Mucosa of stomach (tissue), 1 donor: Measurements from ENCODE around the gene PPP2R2C.

Experiments used
- H3K27me3 ChIP-seq: one replicate; pipeline ENCODE4 v1.7.0; 2013; ENCODE audit warnings: mild to moderate bottlenecking, low read length; ENCODE audit not compliant: control insufficient read depth, insufficient read depth
- H3K36me3 ChIP-seq: one replicate; pipeline ENCODE4 v1.7.0; 2013; ENCODE audit warnings: low read length; ENCODE audit not compliant: control insufficient read depth, insufficient read depth
- H3K4me1 ChIP-seq: one replicate; pipeline ENCODE4 v1.7.0; 2013; ENCODE audit warnings: mild to moderate bottlenecking, low read length; ENCODE audit not compliant: control insufficient read depth, insufficient read depth
- H3K4me3 ChIP-seq: one replicate; pipeline ENCODE4 v1.7.0; 2013; ENCODE audit warnings: low read length
- H3K9ac ChIP-seq: one replicate; pipeline ENCODE4 v1.7.0; 2013; ENCODE audit warnings: mild to moderate bottlenecking, low read length, moderate library complexity
- H3K9me3 ChIP-seq: one replicate; pipeline ENCODE4 v1.7.0; 2013; ENCODE audit warnings: mild to moderate bottlenecking, low read length, moderate library complexity; ENCODE audit not compliant: control insufficient read depth
- donor health status: Pancreatic carcinoma.

The PPP2R2C gene

DNA sequence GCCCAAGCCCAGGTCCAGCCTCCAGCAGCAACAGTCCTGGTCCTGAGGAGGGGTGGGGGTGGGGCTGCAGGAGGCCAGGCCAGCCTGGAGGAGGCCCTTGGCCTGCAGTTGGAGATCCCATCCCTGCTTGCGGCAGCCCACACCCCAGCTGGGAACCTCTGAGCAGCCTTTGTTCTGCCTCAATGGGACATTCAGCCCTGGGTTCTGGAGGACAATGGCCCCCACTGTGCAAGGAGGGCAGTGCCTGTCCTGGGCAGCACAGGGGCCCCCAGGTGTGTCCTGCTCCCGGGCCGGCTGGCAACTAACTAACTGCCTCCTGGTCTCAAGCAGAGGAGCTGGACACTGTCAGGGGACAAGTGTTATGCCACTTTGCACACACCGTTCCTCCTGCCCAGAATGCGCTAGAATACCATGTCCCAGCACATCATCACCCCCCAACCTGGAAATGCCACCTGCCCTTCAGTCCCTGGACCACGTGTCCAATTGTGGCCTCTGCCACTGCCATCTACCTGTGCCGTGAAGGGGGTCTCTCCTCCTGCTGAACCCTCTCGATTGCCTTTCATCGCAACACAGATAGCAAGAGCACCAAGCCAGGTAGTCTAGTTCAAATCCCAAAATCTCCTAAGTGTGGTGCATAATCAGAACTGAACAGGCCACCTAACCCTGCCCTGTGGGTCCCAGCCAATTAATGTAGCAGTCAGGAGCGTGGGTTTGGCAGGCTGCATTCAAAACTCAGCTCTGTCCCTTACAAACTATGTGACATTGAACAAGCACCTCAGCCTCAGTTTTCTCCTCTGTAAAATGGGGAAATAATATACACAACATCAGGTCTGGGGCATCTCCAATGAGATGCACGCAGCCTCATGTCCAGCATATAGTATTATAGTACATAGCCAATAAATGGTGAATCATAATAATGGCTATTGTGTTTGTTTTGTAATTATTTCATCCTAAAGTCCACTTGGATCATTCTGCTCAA lies 8.8 kb downstream of the PPP2R2C start:
- Histone ChIP-seq H3K4me1 (no peaks in the 10 kb centered on the region), H3K9ac (no peak overlapping the region), H3K27me3 (peaks cover 8% of the 10 kb centered on the region), H3K36me3 (no peaks in the 10 kb centered on the region), H3K9me3 (no peaks in the 10 kb centered on the region), H3K4me3 (no peak overlapping the region)

DNA sequence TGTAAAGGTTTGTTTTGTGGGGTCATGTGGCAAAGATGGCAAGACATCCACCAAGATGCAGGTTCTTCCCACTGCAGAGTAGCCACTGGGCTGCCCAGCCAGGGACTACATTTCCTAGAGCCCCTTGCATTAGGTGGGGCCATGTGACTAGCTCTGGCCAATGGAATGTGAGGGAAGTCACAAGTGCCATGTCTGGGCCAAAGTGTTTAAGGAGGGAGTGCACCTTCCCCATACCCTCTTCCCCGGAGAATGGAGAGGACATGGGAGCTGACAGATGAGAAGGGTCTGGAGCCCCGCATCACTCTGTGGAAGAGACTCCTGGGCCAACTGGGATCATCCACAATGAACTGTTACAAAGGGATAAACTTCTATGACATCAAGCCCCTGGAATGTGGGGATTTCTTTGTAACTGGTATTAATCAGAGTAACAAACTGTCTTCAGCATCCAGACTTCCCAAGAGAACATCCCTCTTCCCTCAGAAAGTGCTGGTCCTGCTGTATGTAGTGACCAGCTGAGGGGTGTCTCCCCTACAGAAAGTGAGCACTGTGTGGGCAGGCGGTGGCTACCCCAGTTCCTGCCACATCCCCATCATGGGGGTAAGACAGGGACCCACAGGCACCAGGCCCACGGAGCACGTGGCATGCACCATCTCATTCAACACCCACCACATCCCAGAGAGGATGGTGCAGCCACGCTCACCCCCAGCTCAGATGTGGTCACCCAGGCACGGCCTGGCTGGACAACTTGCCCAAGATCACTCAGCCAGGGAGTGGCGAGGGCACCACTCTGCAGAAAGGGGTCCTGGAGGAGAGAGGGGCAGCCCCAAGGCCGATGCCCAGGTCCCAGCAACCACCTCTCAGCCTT lies 10.9 kb downstream of the PPP2R2C start:
- Histone ChIP-seq H3K27me3 (no peaks in the 10 kb centered on the region), H3K9me3 (no peaks in the 10 kb centered on the region), H3K4me1 (no peaks in the 10 kb centered on the region), H3K36me3 (no peaks in the 10 kb centered on the region), H3K4me3 (no peak overlapping the region), H3K9ac (no peak overlapping the region)

- no peaks in the 10 kb centered on the region for H3K4me1 ChIP-seq
- H3K9ac ChIP-seq, result no peak overlapping the region
- H3K9me3 ChIP-seq, result no peaks in the 10 kb centered on the region
- H3K36me3 ChIP-seq, result no peaks in the 10 kb centered on the region
- H3K27me3 ChIP-seq, result no peaks in the 10 kb centered on the region
- H3K4me3 ChIP-seq, result no peak overlapping the region
Observed at GRCh38 chr4:6460876-6461275, 11.5 kb downstream of the PPP2R2C start.

DNA sequence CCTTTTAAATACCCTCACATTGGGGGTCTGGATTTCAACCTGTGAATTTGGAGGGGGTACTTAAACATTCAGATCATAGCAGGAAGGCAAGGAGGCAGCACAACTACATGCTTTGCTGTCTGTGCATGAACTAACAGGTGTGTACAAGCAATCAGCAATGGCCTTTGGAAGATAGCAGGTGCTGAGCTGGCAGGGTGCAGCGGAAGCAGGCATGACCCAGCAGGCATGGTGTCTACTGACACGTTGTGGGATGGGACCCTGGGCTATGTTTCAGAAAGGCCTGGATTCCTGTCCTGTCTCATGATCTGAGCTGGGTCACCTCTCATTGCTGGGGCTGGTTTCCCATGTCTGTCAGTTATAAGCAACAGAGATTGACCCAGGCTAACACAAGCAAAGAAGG lies 13.9 kb downstream of the PPP2R2C start:
- no peaks in the 10 kb centered on the region for H3K27me3 ChIP-seq
- no peak overlapping the region for H3K4me3 ChIP-seq
- no peaks in the 10 kb centered on the region for H3K36me3 ChIP-seq
- no peaks in the 10 kb centered on the region for H3K9me3 ChIP-seq
- H3K4me1 ChIP-seq, result no peaks in the 10 kb centered on the region
- no peak overlapping the region for H3K9ac ChIP-seq

GRCh38 chr4:6456450-6456849 lies 16.0 kb downstream of the PPP2R2C start:
- H3K36me3 ChIP-seq, result no peaks in the 10 kb centered on the region
- H3K9me3 ChIP-seq, result no peaks in the 10 kb centered on the region
- H3K9ac ChIP-seq, result no peak overlapping the region
- no peaks in the 10 kb centered on the region for H3K27me3 ChIP-seq
- no peaks in the 10 kb centered on the region for H3K4me1 ChIP-seq
- no peak overlapping the region for H3K4me3 ChIP-seq

DNA sequence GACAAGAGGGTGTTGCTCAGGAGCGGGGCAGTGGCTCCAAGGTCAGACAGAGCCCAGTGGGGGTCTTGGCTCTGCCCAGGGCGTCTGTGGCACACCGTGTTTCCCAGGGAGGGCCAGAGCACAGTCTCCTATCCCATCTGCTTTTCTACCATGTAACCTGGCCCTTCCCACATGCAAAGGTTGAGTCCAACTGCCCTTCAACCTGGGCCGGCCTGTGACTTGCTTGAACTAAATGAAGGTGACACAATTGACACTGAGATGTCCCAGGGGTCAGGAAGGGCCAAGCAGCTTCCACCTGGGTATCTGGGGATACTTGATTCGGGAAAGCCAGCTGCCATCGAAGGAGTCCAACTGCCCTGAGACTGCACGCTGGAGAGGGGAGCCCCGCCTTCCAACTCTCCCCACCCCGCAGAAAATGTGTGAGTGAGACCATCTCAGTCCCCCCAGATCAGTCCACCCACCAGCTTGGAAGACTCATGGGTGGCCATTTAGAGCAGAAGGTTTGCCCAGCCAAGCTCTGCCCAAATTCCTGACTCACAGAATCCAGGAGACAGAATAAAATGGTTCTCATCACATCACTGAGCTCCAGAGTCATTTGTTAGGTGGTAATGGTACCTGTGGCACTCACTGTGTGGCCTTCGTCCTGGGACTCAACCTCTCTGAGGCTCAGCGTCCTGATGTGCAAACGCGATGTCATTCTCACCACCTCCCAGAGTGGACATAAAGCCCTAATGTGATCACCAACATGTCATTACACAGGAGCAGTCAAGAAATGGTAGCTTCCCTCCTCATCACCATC lies 18.1 kb downstream of the PPP2R2C start:
- no peaks in the 10 kb centered on the region for H3K27me3 ChIP-seq

DNA sequence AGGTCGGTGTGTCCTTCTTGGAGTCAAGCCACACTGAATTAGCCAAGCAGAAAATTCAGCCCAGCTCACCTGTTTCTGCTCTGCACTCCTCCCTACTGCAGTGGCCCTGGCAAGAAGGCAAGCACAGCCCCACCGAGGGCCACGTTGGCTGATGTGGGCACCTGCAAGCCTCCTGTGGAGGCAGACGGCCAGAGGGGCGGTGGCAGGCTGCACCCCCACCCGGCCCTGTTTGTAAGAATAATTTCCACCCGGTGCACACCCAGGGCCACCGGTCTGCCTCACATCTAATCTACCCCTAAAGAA lies 18.8 kb downstream of the PPP2R2C start:
- no peaks in the 10 kb centered on the region for H3K27me3 ChIP-seq
- no peak overlapping the region for H3K4me3 ChIP-seq
- no peaks in the 10 kb centered on the region for H3K4me1 ChIP-seq
- H3K36me3 ChIP-seq, result no peaks in the 10 kb centered on the region
- no peak overlapping the region for H3K9ac ChIP-seq
- H3K9me3 ChIP-seq, result no peaks in the 10 kb centered on the region

More for the DNA sequence above, 18.1 kb downstream of the PPP2R2C start:
- H3K9ac ChIP-seq, result no peak overlapping the region
- H3K4me1 ChIP-seq, result no peaks in the 10 kb centered on the region
- H3K4me3 ChIP-seq, result no peak overlapping the region
- no peaks in the 10 kb centered on the region for H3K9me3 ChIP-seq
- H3K36me3 ChIP-seq, result no peaks in the 10 kb centered on the region

GRCh38 chr4:6452897-6453687 lies 19.3 kb downstream of the PPP2R2C start:
- no peaks in the 10 kb centered on the region for H3K4me1 ChIP-seq
- H3K27me3 ChIP-seq, result no peaks in the 10 kb centered on the region
- no peak overlapping the region for H3K4me3 ChIP-seq
- H3K36me3 ChIP-seq, result no peaks in the 10 kb centered on the region
- H3K9ac ChIP-seq, result no peak overlapping the region
- no peaks in the 10 kb centered on the region for H3K9me3 ChIP-seq

GRCh38 chr4:6452116-6452896 lies 20.1 kb downstream of the PPP2R2C start:
- no peaks in the 10 kb centered on the region for H3K9me3 ChIP-seq
- H3K9ac ChIP-seq, result no peak overlapping the region
- H3K27me3 ChIP-seq, result no peaks in the 10 kb centered on the region
- H3K4me3 ChIP-seq, result no peak overlapping the region
- H3K4me1 ChIP-seq, result no peaks in the 10 kb centered on the region
- H3K36me3 ChIP-seq, result no peaks in the 10 kb centered on the region

DNA sequence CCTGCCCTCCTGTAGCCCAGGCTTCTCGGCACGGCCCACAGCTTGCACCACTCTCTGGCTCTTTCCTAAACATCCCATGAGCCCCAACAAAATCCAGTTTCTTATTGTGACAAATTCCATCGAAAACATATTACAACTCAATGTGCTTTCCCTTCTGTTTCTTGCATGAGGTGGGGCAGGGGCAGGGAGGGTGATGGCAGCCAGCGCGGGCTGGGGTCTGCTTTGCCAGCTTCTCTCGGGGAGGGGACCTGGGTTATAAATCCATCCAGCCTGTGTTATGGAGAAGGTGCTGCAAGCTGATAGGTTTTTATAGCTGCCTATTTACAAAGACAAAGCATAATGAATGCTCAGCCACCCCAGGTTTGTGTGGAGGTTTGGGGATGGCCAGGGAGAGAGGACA lies 21.1 kb downstream of the PPP2R2C start:
- Histone ChIP-seq H3K27me3 (no peaks in the 10 kb centered on the region), H3K9ac (no peak overlapping the region), H3K36me3 (no peaks in the 10 kb centered on the region), H3K9me3 (no peaks in the 10 kb centered on the region), H3K4me3 (no peak overlapping the region), H3K4me1 (no peaks in the 10 kb centered on the region)

- H3K36me3 ChIP-seq, result no peaks in the 10 kb centered on the region
- no peak overlapping the region for H3K9ac ChIP-seq
- H3K4me3 ChIP-seq, result no peak overlapping the region
- H3K4me1 ChIP-seq, result no peaks in the 10 kb centered on the region
- no peaks in the 10 kb centered on the region for H3K27me3 ChIP-seq
- no peaks in the 10 kb centered on the region for H3K9me3 ChIP-seq
Observed at GRCh38 chr4:6450709-6451108, 21.7 kb downstream of the PPP2R2C start.
